GM19099 (cell line): Measurements from ENCODE around the gene FLYWCH2.

Experiments
- POLR2A ChIP-seq: IDR thresholded peaks from 3 replicates; pipeline ENCODE4 v1.6.1; 2011; ENCODE audit warnings: low read depth; ENCODE audit not compliant: insufficient read length; ENCODE audit errors: extremely low read depth

The FLYWCH2 gene

GRCh38 chr16:2860826-2861567 is 22.0 kb upstream of the FLYWCH2 start:
- TF ChIP-seq POLR2A: no peak

GRCh38 chr16:2865651-2866050 is 17.4 kb upstream of the FLYWCH2 start:
- no peak for TF ChIP-seq POLR2A

GRCh38 chr16:2866431-2866830 is 16.6 kb upstream of the FLYWCH2 start:
- TF ChIP-seq POLR2A: no peak

- TF ChIP-seq POLR2A: no peak
Observed at GRCh38 chr16:2867661-2867986, 15.4 kb upstream of the FLYWCH2 start.

GRCh38 chr16:2867987-2868789 is 14.8 kb upstream of the FLYWCH2 start:
- peak; percentile 96 for TF ChIP-seq POLR2A

GRCh38 chr16:2871926-2872325 is 11.1 kb upstream of the FLYWCH2 start:
- TF ChIP-seq POLR2A: no peak

GRCh38 chr16:2874032-2874911 is 8.7 kb upstream of the FLYWCH2 start:
- TF ChIP-seq POLR2A: no peak

- TF ChIP-seq POLR2A: no peak
Observed at GRCh38 chr16:2874912-2875362, 8.1 kb upstream of the FLYWCH2 start.

GRCh38 chr16:2879854-2880508 is 3.0 kb upstream of the FLYWCH2 start:
- TF ChIP-seq POLR2A: no peak

- TF ChIP-seq POLR2A: no peak
Observed at GRCh38 chr16:2881783-2882649, 999 bp upstream of the FLYWCH2 start.

GRCh38 chr16:2883458-2883908 is 468 bp downstream of the FLYWCH2 start:
- no peak for TF ChIP-seq POLR2A

GRCh38 chr16:2884041-2884451 is 1.0 kb downstream of the FLYWCH2 start:
- TF ChIP-seq POLR2A: no peak

GRCh38 chr16:2894231-2894630 is 11.2 kb downstream of the FLYWCH2 start:
- no peak for TF ChIP-seq POLR2A

- TF ChIP-seq POLR2A: no peak
Observed at GRCh38 chr16:2895813-2896212, 12.8 kb downstream of the FLYWCH2 start.
